ENCODE results near the gene PHF5A.

- TF ChIP-seq POLR2A (IDR thresholded peaks at IDR 0.05) (no peak), CTCF (IDR thresholded peaks at IDR 0.05) (no peak)
These were observed 32.7 kb upstream of the PHF5A start for GRCh38 chr22:41501209-41501608.

Measured in lower leg skin (tissue), 3 donors.